ENCODE data around the gene GXYLT2.
A peak's percentile ranks its signal among the peaks of the same experiment; 100 is the strongest.

Gene GXYLT2

GRCh38 chr3:72887705-72888545 is at the start of gene GXYLT2:
GXYLT2 (plus strand) TSS chr3:72888046; CDS start chr3:72888234, 188 bp downstream.
- DNase-seq (ENCODE audit: low read depth), result no peak

- no peak for DNase-seq (ENCODE audit: low read depth)
Observed at GRCh38 chr3:72839057-72839456, 48.8 kb upstream of the GXYLT2 start.

GRCh38 chr3:72844436-72844993 is 43.3 kb upstream of the GXYLT2 start:
- no peak for DNase-seq (ENCODE audit: low read depth)

DNA sequence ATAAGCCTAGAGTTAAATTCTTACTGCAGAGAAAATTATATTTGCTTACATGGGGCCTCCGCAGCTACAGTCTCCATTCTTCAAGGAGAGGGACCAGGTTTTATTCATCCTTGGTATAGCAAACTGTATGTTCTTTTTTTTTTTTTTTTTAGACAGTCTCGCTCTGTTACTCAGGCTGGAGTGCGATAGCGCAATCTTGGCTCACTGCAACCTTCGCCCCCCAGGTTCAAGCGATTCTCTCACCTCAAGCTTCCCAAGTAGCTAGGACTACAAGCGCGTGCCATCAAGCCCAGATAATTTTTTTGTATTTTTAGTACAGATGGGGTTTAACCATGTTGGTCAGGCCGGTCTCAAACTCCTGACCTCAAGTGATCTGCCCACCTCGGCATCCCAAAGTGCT is 41.7 kb upstream of the GXYLT2 start:
- no peak for DNase-seq (ENCODE audit: low read depth)

- DNase-seq (ENCODE audit: low read depth), result no peak
Observed at GRCh38 chr3:72847282-72847681, 40.6 kb upstream of the GXYLT2 start.

GRCh38 chr3:72847751-72848702 is 39.8 kb upstream of the GXYLT2 start, which contains the start of gene SHQ1:
SHQ1 (minus strand) TSS chr3:72848445; CDS start chr3:72848340, 105 bp downstream.
- peak; percentile 78 for DNase-seq (ENCODE audit: low read depth)

- no peak for DNase-seq (ENCODE audit: low read depth)
Observed at GRCh38 chr3:72848703-72849081, 39.2 kb upstream of the GXYLT2 start.

DNA sequence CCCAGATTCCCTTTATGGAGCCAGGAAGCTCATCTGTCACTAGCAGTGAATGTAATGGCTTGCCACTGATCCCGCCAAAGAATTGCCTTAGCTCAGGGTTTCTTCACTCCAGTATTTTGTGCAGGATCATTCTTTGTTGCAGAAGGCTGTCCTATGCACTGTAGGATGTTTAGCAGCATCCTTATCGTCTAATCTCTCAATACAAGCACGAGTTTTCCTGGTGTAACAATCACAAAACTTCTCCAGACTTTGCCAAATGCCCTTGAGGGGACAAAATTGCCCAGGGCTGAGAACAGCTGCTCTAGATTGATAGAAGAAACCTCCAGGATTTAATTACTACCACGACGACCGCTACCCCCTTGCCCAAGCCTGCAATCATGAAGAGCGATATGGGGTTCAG is 32.8 kb upstream of the GXYLT2 start:
- no peak for DNase-seq (ENCODE audit: low read depth)

- DNase-seq (ENCODE audit: low read depth), result no peak
Observed at GRCh38 chr3:72860053-72860452, 27.8 kb upstream of the GXYLT2 start.

DNA sequence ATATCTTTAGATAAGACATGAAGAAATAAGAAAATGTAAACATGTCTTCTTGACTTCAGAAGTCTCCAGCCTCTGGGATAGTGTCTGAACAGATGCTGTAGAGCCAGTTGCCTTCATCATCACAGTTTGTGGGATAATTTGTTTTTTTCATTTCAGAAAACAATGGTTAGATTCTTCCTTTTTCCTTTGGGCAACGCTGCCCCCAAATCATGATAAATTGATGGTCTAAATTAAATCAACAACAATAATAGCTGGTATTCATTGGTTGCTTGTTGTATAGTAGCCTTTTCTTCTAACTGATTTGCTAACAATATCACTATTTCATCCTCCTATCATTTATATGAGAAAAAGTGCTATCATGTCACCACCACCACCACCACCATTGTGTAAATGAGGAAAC is 27.0 kb upstream of the GXYLT2 start:
- DNase-seq (ENCODE audit: low read depth), result no peak

- DNase-seq (ENCODE audit: low read depth), result no peak
Observed at GRCh38 chr3:72862314-72863090, 25.3 kb upstream of the GXYLT2 start.

- DNase-seq (ENCODE audit: low read depth), result no peak
Observed at GRCh38 chr3:72872183-72872582, 15.7 kb upstream of the GXYLT2 start.

DNA sequence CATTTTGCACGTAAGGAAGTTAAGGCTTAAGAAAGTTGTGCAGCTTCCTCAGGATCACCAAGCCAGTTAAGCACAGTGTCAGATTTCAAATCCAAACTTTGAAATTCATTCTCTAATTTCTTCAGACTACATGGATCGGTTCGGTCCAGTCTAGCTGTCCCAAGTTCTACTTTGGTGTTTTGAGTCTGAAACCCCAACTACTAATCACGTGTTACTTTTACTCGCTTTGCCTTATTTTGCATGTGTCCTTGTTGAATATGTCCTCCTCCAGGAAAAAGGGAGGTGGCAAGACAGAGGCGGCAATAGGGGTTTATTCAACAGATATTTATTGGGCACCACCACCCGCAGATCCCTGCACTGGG is 522 bp upstream of the GXYLT2 start:
- no peak for DNase-seq (ENCODE audit: low read depth)

- DNase-seq (ENCODE audit: low read depth), result no peak
Observed at GRCh38 chr3:72888546-72889309, 882 bp downstream of the GXYLT2 start.

- no peak for DNase-seq (ENCODE audit: low read depth)
Observed at GRCh38 chr3:72889310-72890165, 1.7 kb downstream of the GXYLT2 start.

DNA sequence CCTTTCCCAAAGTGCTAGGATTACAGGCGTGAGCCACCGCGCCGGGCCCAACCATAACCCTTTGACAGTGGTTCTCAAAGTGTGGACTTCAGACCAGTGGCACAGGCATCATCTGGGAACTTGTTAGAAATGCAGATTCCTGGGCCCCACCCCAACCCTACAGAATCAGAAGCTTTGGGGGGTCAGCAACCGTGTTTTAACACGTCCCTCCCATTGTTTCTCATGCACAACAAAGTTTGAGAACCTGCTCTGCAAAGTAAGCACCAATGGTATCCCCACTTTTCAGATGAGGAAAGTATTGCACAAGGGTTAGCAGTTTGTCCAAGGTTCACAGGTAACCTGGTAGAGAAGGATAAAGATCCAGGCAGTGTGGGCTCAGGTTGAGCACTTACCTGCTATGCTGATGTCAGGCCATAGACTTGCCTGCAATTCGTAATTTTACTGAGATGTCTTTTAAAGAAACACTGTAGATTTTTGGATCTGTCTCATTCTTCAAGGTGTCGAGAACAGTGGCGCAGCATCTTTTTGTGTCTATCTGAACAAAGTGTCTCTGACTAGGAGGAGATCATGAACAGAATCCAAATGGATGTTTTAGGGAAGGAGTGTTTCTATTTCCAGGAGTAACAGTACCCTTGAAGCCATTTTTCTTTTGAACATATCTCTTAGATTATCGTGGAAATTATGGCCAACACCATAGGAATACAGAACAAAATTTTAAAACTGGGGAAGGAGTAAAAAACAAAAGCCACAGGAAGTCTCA is 2.5 kb downstream of the GXYLT2 start:
- DNase-seq (ENCODE audit: low read depth), result no peak

- DNase-seq (ENCODE audit: low read depth), result peak; percentile 92
Observed at GRCh38 chr3:72891053-72891855, 3.4 kb downstream of the GXYLT2 start.

DNA sequence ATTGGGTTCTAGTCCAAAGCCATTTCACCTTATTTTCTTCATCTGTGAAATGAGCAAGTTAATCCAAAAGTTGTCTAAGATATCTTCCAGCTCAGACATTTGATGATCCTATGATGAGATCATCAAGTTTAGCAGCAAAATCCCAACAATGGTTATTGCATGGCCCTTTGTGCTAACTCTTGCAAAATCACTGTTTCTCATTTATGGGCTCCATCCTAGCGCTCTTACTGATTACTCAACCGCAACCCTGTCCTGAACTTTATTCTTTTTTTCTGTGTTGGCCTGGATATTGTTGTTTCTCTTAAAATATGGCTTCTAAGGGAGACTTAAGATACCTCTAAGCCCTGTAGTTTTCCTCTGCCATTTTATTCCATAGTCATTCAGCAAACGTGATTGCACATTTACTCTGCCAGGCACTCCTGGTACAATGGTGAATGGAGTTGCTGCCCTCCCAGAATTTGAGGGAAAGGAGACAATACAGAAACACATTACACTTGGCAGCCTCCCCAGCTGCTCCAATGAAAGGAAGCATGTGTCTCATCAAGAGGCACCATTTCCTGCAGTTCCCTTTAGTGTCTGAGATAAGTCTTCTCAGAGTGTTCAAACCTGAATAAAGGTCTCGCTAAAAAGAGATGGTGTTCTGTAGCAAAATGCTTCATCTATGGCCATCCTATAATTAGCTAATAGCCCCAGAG is 4.4 kb downstream of the GXYLT2 start:
- DNase-seq (ENCODE audit: low read depth), result peak; percentile 89

Measured in HS-5 (cell line).